NOMO-1 (cell line): Measurements from ENCODE around the gene BLOC1S5.
"Not testable (repeated sequence)": the region's sequence is repeated elsewhere in the genome, so short reads cannot be mapped to it uniquely, and the experiment has no call there.

Experiments
- DNase-seq, 2 experiments: peaks; one replicate each; lab custom pipeline; 2025; ENCODE audit not compliant: unreplicated experiment in 2 of 2; lab: John Stamatoyannopoulos, UW

Gene BLOC1S5

DNA sequence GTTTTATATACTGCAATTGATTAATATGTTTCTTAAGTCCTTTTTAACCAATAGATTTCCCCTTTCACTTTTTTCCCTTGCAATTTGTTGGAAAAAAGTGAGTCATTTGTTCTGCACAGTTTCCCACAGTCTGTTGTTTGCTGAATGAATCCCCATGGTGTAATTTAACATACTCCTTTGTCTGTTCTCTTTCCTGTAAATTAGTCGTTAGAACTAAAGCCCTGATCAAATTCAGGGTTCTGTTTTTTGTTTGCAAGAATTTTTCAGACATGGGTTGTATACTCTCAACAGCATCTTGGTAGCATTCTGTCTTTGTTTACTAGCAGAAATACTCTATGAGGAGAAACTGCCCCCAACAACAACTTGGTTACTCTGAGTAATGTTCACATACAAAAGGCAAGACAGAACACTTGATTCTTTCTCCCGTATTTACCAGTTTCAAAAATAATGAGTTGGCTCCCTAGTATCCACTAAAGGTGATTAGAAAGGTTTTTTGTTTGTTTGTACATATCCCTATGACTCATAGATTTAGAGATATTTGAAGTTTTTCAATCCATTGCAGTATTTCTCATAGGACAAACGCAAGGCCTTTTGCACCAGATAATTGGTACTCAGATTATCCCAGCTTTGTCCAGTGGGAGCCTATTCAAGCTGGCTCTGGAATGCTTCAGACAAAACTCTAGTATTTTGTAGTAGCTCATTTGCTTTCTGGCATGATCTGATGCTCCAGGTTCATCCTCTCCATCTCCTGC is 16.5 kb downstream of the BLOC1S5 start:
- no peak for DNase-seq

DNA sequence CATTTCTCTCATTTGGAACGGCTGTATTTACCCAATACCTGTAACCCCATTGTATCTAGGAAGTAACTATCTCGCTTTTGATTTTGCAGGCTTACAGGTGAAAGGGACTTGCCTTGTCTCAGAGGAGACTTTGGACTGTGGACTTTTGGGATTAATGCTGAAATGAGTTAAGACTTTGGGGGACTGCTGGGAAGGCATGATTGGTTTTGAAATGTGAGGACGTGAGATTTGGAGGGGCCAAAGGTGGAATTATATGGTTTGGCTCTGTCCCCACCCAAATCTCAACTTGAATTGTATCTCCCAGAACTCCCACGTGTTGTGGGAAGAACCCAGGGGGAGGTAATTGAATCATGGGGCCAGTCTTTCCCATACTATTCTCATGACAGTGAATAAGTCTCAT is 18.4 kb downstream of the BLOC1S5 start:
- not testable (repeated sequence) for DNase-seq

DNA sequence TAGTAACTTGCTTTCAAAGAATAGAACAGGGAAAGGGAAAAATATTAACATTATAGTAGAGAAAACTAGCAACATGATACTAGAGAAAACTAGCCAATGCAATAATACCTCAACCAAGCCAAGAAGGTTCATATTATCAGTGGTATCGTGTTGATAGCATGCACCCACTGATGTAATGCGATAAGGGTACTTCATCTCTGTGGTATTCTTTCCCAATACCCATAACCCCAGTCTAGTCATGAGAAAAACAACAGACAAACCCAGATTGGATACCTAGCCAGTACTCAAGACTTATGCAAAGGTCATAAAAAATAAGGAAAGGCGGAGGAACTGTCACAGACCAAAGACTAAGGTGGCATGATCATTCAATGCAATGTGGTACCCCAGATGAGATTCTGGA is 21.0 kb downstream of the BLOC1S5 start:
- DNase-seq: no peak

DNA sequence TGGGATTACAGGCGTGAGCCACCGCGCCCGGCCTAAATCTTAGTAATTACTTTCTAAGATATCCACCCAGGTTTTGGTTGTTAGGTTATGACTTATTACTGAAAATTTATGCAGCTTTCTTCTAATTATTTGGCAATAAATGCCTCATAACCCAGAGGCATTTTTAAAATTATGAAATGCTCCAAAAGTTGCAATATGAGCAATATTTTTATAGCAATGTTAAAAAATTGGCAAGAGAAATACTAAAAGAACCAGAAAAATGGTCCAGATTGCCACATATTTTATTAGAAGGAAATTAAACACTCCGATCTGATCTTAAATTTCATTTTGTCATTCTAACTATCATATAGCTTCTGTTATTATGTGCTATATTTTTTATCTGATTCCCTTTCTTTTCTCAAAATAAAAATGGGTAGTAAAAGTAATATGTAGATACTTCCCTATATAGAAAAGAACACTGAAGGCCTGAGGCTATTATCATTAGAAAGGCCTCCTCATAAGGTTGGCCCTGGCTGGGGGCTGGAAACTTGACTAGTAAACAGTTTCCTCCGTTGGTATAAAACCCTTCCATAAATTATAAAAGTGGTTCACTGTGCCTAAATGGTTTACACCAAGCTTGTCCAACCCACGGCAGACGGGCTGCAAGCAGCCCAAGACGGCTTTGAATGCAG is 22.1 kb downstream of the BLOC1S5 start:
- DNase-seq: peak; percentile 6 to 51

DNA sequence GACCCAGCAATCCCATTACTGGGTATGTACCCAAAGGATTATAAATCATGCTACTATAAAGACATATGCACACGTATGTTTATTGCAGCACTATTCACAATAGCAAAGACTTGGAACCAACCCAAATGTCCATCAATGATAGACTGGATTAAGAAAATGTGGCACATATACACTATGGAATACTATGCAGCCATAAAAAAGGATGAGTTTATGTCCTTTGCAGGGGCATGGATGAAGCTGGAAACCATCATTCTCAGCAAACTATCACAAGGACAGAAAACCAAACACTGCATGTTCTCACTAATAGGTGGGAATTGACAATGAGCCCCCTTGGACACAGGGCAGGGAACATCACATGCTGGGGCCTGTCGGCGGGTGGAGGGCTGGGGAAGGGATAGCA is 30.1 kb downstream of the BLOC1S5 start:
- not testable (repeated sequence) for DNase-seq

DNA sequence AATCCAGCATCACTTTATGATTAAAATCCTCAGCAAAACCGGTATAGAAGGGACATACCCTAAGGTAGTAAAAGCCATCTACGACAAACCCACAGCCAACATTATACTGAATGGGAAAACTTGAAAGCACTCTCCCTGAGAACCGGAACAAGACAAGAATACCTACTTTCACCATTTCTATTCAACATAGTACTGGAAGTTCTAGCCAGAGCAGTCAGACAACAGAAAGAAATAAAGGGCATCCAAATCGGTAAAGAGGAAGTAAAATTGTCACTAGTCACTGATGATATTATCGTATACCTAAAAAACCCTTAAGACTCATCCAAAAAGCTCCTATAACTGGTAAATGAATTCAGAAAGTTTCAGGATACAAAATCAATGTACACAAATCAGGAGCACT is 33.3 kb downstream of the BLOC1S5 start:
- DNase-seq: no peak

DNA sequence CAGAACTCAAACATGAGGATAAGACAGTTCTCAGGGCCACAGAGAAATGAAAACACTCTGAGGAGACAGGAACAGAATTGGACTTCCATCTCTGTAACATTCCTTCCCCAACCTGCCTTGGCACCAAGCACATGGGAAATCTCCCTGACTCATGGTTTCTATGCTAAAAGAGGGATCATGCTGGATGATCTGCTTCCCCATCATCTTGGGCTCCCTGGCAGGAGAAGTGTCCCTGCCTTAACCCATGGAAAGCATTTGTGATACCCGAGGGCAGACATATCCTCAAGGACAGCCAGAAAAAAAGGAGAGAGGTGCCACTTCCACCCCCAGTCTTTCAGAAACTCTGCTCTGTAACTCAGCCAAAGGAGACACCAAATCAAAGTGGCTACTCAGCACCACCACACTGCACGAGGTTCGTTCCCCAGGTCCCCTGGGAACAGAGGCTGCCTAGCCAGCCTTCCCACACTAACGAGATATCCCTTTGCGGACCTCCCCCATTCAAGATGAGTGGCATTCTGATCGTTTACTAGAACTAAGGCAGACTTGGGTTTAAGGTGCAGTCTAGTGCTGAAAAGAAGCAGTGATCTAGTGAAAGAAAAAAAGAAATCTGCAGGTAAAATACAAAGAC is 34.8 kb downstream of the BLOC1S5 start:
- DNase-seq: no peak

DNA sequence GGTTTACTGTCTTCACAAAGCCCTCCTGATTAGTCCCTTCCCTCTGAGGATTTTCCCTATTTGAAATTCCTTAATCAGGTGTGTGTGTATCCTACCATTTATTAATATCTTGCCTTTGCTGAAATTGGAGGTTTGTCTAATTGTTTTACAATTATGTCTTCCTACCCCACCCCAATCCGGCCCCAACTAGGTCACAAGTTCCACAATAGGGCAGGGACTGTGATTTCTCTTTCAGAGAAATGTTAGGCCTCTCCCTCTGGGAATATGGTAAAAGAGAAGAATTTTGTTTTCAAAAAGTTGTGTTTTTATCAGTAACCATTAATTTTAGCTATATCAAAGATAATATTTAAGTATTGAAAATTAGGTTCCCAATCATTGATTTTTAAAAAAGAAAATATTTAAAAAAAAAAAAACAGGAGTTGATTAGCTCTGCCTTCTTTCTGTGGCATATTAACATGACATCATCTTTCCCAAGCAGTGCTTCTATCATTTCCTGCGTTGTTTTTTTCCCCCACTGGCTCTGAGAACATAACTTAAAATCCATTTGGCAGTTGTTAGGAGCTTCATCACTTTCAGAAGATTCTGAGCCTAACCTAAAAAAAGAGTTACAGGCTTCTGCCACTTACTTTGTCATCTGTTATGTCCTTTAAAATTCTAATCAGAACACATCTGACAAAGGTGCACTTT is 36.1 kb downstream of the BLOC1S5 start:
- DNase-seq: no peak

DNA sequence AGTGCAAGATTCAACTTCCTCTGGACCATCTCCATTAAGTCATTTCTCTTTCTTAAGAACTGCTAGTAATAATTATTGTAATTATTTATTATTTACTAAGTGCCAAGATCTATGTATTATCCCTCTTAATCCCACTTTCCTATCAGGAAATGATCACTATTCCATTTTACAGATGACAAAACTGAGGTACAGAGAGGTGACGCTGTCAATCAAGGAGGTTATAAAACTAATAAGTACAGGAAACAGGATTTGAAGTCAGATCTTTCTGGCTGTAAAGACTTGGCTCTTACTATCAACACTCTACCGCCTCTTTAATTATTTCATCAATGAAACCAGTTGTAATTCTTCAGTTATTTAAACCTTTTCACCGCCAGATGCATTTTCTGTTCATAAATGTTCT is 37.4 kb downstream of the BLOC1S5 start:
- no peak for DNase-seq

DNA sequence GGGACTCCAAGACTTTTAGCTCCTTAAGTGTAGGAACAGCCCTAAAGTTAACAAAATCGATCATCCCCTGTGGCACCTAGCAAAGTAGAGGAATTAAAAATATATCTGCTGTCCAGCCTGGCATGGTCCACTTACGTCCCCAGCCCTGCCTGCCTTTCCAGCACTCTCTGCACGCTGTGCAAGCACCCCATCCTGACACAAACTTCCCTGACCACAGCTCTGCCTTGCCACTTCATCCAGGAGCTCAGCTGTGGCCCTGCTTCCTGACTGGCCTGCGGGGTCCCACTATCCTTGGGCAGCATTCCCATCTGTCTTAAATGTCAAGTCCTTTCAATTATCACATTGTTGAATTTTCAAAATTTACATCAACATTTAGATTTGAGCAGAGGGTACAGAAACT is 39.0 kb downstream of the BLOC1S5 start:
- DNase-seq: no peak

DNA sequence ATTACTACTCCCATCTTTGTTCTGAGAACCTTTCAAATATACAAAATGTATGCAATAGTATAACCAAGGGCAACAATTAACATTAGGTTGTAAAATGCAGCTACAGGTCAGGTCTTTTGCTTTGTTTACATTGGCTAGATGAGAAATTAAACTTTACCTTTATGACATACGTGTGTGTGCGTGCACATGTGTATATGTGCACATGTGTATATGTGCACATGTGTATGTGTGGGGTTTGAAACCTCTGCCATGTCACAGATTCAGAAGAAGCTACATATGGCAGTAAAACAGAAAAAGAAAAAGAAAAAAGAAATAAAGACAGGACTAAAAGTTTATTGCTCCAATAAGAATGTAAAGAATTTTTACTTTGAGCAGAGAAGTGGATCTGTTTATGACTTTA is 40.6 kb downstream of the BLOC1S5 start:
- no peak for DNase-seq

DNA sequence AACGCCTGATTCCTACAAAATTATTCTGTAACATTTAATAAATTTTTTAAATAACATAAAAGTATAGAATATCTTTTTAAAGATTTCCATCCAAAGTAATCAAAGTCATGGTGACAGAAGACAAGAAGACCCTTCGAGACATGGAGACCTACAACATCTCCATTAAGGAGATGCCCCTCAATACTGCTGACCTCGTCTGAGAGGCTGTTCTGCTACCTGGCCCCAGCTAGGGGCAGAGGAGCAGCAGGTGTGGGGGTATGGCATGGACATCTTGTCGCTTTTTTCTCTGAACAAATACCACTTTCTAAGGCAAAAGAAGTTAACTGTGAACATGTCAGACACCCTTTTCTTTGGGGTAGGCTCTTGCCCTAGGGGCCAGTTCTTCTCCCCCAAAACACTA is 44.1 kb downstream of the BLOC1S5 start:
- no peak for DNase-seq

DNA sequence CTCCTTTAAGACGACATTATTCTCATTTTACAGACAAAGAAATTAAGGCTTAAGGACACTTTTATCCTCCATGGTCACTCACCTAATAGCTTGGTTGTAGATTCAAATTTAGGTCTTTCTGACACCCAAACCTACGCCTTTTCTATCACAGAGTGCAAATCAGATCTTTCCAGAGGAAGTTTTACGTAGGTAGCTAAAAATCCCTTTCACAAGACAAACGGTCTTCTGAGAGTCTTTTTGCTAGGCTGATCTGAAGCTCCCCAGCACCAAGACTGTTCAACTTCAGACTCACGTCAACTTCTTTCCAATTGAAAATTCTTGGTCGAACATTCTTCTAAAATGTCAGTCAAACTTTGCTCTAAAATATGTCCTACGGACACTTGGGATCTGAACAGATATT is 46.5 kb downstream of the BLOC1S5 start:
- DNase-seq: no peak

DNA sequence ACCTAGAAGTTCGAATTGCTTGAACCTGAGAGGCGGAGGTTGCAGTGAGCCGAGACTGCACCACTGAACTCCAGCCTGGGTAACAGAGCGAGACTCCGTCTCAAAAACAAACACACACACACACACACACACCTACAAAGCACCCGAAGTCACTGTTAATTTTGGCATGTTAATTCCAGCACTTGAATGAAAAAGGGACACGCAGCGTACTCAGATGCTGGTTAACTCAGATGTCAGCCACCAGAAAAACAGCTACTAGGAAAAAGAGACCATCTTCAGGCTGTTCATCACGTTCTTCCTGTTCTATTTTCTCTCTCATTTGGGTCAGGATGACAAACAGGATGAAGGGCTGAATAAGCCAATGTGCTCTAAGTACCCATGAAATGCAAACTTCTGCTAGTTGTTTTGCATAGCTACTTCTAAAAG is 46.9 kb downstream of the BLOC1S5 start:
- DNase-seq: no peak

DNA sequence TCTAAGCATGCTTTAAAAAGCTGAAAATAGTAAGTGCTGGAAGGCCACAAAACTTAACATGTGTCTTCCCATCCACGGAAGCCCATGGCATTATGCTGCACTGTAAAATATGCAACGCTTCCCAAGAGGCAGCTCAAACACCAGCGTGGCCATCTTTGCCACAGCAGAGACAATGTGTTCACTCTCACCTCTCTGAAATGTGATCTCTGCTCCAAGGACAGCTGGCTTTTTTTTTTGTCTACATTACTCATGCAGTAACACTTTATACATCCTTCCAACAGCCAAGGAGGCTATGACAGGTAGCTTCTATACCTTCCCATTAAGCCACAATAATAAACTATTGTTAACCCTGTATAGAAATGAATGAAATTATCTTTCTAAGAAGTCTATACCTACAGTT is 49.2 kb downstream of the BLOC1S5 start:
- DNase-seq: no peak

DNA sequence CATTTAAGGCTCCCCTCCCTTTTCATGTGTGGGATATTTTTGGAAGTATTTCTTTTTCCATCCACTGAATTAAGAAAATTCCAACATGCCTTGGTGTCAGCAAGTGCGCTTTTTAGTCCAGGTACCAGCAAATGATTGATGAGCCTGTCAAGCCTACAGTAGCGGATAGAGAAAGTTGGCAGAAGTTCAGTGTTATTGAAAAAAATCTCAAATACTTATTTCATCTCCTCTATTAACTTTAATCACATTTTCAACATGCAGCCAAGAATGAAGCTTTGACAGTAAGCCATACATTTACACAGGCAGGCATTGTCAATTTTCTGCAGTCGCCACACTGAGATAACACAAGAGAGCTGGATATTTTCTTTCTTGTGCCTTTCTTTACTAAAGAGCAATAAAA is 50.4 kb downstream of the BLOC1S5 start:
- DNase-seq: no peak

DNA sequence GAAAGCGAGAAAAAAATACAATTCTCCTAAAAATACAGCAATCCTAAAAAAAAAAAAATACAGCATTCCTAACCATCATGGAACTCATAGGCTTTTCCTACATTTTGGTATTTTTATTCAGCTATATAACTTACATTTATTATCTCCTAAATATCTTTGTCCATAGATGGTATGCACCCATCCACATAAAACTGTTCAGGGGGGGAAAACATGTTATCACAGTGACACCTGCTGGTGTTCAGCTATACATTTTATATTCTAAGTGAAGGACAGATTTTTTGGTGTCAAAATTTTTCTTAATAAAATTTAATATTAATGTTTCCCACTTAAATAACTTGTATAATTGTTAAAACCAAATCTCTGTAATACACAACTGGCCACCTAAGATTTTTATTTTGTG is 58.0 kb downstream of the BLOC1S5 start:
- DNase-seq: peak in 1 of 2 experiments; percentile 10

DNA sequence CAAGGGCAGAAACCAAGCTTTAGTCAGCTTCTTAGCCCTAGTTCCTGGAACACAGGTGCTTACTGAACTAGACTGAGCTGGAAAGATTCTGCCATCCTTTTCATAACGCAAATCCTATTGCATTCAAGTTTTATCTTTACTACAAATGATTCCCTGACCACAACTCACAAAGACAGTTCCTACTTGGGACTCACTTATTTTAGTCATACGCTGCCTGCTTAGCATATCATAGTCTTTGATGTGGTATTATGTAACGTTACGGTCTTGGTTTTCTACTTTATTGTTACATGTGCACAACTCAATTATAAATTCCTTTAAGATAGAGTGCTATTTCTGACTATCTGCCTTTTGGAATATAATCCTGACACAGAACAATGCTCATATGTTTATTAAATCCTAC is 59.1 kb downstream of the BLOC1S5 start:
- no peak for DNase-seq

DNA sequence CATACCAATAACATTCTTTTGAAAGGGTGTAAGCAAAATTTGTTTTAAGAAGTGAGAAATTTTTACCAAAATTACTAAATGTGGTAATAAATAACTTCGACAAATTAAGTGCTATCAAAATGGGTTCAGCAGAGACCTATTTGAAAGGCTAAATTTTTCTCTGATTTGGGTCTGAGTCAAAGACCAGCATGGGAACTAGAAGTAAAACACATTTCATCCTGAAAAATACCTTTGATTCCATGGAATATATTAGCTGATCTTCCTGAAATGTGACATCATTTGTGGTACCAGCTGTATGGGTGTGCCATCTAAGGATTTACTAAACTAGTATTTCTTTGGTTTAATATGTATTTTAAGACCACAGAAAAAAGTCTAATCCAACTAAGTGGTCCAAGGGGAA is 63.6 kb downstream of the BLOC1S5 start:
- DNase-seq: no peak

DNA sequence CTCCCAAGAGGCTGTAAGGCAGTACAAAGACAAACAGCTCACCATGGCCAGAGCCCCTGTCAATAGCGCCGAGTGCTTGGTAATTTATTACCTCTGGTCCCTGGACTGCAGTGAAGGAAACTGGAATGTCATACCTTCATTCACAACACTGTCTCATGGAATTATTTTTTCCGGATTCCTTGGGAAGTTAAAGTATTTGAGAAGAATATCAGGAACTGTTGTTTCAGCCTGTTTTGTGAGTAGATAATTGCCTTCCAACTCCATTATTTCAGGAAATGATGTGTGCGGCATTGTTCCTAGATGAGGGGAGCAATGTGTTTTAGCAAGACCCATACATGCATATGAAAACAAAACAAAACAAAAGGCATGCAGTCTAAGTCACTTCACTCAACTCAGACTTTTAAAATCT is 64.0 kb downstream of the BLOC1S5 start:
- DNase-seq: no peak

DNA sequence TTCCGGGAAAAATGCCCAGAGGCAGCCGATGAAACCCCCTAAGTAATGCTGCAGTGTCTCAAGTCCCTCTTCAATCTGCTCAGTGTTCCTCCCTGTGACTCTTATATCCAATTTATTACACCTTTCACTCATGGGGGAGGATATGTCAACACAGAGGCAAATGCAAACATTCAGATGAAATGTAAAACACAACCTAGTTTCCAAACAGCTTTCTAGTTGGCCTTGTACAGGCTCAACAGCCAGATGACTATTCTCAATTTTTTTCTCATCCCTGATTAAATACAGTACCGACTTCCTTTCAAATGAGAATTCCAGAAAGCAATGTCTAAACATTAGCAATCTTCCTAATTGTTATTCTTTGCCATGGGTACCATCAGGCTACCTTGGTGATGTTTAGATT is 65.0 kb downstream of the BLOC1S5 start:
- no peak for DNase-seq
